GM18505 (cell line): ENCODE results near the gene MSANTD4.
"Not testable (repeated sequence)": the region's sequence is repeated elsewhere in the genome, so short reads cannot be mapped to it uniquely, and the experiment has no call there.

Experiments
- ATAC-seq: cut with Tn5 transposase; IDR thresholded peaks from one replicate; pipeline ENCODE4 v1.9.1; 2021; ENCODE audit not compliant: unreplicated experiment
- POLR2A ChIP-seq: IDR thresholded peaks from 4 replicates; pipeline ENCODE4 v1.6.1; 2011; ENCODE audit warnings: borderline replicate concordance; ENCODE audit not compliant: insufficient read depth, insufficient read length; ENCODE audit errors: extremely low read depth

MSANTD4 gene

GRCh38 chr11:106031202-106031810 is 9.3 kb upstream of the MSANTD4 start:
- ATAC-seq: peak; percentile 50

GRCh38 chr11:106030609-106031008 is 8.6 kb upstream of the MSANTD4 start:
- no peak for TF ChIP-seq POLR2A
- no peak for ATAC-seq

More at GRCh38 chr11:106031202-106031810, 9.3 kb upstream of the MSANTD4 start:
- no peak for TF ChIP-seq POLR2A

- ATAC-seq: no peak
Measured at GRCh38 chr11:106022795-106023275, 795 bp upstream of the MSANTD4 start.

GRCh38 chr11:106021181-106021966 is 666 bp downstream of the MSANTD4 start:
- TF ChIP-seq POLR2A: no peak
- peak; percentile 4 for ATAC-seq

More at GRCh38 chr11:106022795-106023275, 795 bp upstream of the MSANTD4 start:
- TF ChIP-seq POLR2A: no peak

- ATAC-seq: no peak
- TF ChIP-seq POLR2A: no peak
Measured at GRCh38 chr11:106017093-106017492, 4.9 kb downstream of the MSANTD4 start.

- no peak for TF ChIP-seq POLR2A
- ATAC-seq: no peak
Measured at GRCh38 chr11:106015066-106015465, 7.0 kb downstream of the MSANTD4 start.

- ATAC-seq: no peak
- TF ChIP-seq POLR2A: no peak
Measured at GRCh38 chr11:106014620-106015019, 7.4 kb downstream of the MSANTD4 start.

- no peak for TF ChIP-seq POLR2A
- ATAC-seq: no peak
Measured at GRCh38 chr11:106014035-106014434, 8.0 kb downstream of the MSANTD4 start.

GRCh38 chr11:106012744-106013143 is 9.3 kb downstream of the MSANTD4 start:
- ATAC-seq: no peak

GRCh38 chr11:106011481-106011880 is 10.6 kb downstream of the MSANTD4 start:
- ATAC-seq: no peak
- TF ChIP-seq POLR2A: no peak

More at GRCh38 chr11:106012744-106013143, 9.3 kb downstream of the MSANTD4 start:
- no peak for TF ChIP-seq POLR2A

- not testable (repeated sequence) for ATAC-seq
Measured at GRCh38 chr11:106003094-106003493, 18.9 kb downstream of the MSANTD4 start.

DNA sequence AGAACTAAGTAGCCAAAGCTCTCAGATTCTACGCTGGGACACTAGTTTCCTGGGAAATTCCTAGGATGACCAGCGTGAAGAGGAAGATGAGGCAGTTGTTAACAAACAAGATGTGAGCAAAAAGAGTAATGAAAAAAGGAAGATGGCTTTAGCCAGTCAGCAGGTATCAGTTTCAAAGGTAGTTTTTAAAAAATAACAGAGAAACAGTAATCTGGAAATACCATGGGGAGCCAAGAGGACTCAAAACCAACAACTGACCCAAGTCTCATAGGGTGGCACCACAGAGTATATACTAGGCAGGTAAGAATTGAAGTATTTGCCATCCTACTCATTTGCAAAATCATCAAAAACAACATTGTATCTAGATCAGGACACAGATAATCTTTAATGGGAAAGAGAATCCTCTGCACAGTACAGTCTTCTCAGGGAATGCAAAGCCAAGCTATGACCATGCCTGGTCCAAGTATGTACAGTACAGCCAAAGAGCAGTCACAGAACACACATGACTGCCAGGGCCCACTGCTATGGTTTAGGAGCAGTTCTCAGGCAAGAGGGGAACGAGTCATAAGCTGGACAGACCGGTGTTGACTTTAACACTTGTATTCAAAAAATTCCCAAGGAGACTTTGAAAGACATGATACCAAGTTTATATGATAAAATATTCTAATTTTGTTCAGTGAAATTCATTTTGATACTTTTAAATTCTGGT is 20.6 kb downstream of the MSANTD4 start:
- TF ChIP-seq POLR2A: no peak
- ATAC-seq: no peak

GRCh38 chr11:105991888-105992287 is 30.2 kb downstream of the MSANTD4 start:
- ATAC-seq: no peak
- TF ChIP-seq POLR2A: no peak

GRCh38 chr11:105989124-105989523 is 32.9 kb downstream of the MSANTD4 start:
- no peak for ATAC-seq
- TF ChIP-seq POLR2A: no peak

DNA sequence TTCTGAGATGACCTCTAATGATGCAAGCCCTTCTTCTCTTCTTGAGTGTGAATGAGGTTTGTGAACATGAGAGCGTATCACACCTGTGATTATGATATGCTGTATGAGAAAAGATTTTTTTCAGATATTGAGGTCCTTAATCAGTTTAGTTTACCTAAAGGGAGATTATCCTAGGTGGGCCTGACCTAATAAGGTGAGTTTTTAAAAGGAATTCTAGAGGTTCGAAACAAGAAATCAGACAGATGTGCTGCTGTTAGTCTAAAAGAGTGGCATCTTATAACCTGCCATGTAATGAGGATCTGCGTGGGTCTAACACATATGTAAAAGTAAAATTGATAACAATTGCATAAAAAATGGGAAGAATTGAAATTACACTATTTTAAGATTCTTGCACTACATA is 33.8 kb downstream of the MSANTD4 start:
- ATAC-seq: no peak
- no peak for TF ChIP-seq POLR2A
